Natural killer cell (primary cell): ENCODE data around the gene CRYBB2. TPM values are rescaled to one million over a fixed set of nuclear protein-coding genes. Genes with fewer than 3 reads are reported as not detected.

Experiments
- ATAC-seq, 3 donors: fragments of 150-1000 bp in 2 of 3; fragments of 200-7000 bp in 1 of 3; cut with Tn5 transposase; 1 replicate in 1 of 3; 2 replicates in 2 of 3; pipeline ENCODE4 v1.10.0; 2021; ENCODE audit warnings: mild to moderate bottlenecking in 2 of 3, moderate library complexity in 2 of 3
- DNase-seq, 2 donors: peaks; one replicate each; pipeline versions ENCODE4 v3.0.0 to v3.0.0-alpha.2; 2013 to 2021; ENCODE audit warnings: mixed read lengths in 1 of 2
- H3K27ac ChIP-seq: one replicate; pipeline ENCODE4 v1.5.1; 2013; ENCODE audit warnings: mild to moderate bottlenecking, low read length
- H3K27me3 ChIP-seq: one replicate; pipeline ENCODE4 v1.6.1; 2013; ENCODE audit warnings: low read length; ENCODE audit not compliant: control insufficient read depth, insufficient read depth
- H3K36me3 ChIP-seq: one replicate; pipeline ENCODE4 v1.6.1; 2013; ENCODE audit warnings: low read length; ENCODE audit not compliant: control insufficient read depth, insufficient read depth
- H3K4me1 ChIP-seq: one replicate; pipeline ENCODE4 v1.6.1; 2013; ENCODE audit warnings: low read length; ENCODE audit not compliant: control insufficient read depth, insufficient read depth
- H3K4me3 ChIP-seq: one replicate; pipeline ENCODE4 v1.5.1; 2013; ENCODE audit warnings: low read length
- H3K9me3 ChIP-seq: one replicate; pipeline ENCODE4 v1.6.1; 2013; ENCODE audit warnings: low read length; ENCODE audit not compliant: control insufficient read depth, insufficient read depth
- H3K27ac Mint-ChIP-seq, 2 donors: one replicate each; pipeline ENCODE4 v1.8.0; 2022; ENCODE audit warnings: mild to moderate bottlenecking in 2 of 2, mixed read lengths in 2 of 2, moderate library complexity in 1 of 2
- H3K27me3 Mint-ChIP-seq, 2 donors: one replicate each; pipeline ENCODE4 v1.8.0; 2022; ENCODE audit warnings: low read depth in 2 of 2, mixed read lengths in 2 of 2
- H3K36me3 Mint-ChIP-seq: one replicate; pipeline ENCODE4 v1.8.0; 2022; ENCODE audit warnings: mixed read lengths
- H3K4me1 Mint-ChIP-seq, 2 donors: one replicate each; pipeline ENCODE4 v1.8.0; 2022; ENCODE audit warnings: mixed read lengths in 2 of 2
- H3K4me3 Mint-ChIP-seq: one replicate; pipeline ENCODE4 v1.8.0; 2022; ENCODE audit warnings: mild to moderate bottlenecking, moderate library complexity, mixed read lengths
- H3K9me3 Mint-ChIP-seq, 2 donors: one replicate each; pipeline ENCODE4 v1.8.0; 2022; ENCODE audit warnings: mixed read lengths in 2 of 2
- CTCF ChIP-seq: fragments of 200-600 bp; IDR thresholded peaks from one replicate; pipeline ENCODE4 v1.8.0; 2022; ENCODE audit warnings: antibody characterized with exemption
- WGBS: methylation state at CpG from one replicate; pipeline ENCODE4 v1.1.7; 2013; ENCODE audit warnings: missing lambda C conversion rate; ENCODE audit not compliant: insufficient coverage; 5-methylcytosine and 5-hydroxymethylcytosine counted together
- intact Hi-C: fragments of 100-400 bp; cut with micrococcal nuclease; formaldehyde crosslinking; loops from one replicate; pipeline ENCODE4 v1.14.2; 2022
- total RNA-seq, 4 donors: library from RNA; stranded (reverse); fragments of 120-200 nt in 1 of 4; gene quantifications; one replicate each; pipeline versions ENCODE4 v1.2.3 to v1.2.4, GENCODE V29; 2013 to 2022

Gene CRYBB2
- total RNA-seq, 3 donors from 2014 or later (not counting 1 experiment from before 2014, with no cell fraction given) = not detected

DNA sequence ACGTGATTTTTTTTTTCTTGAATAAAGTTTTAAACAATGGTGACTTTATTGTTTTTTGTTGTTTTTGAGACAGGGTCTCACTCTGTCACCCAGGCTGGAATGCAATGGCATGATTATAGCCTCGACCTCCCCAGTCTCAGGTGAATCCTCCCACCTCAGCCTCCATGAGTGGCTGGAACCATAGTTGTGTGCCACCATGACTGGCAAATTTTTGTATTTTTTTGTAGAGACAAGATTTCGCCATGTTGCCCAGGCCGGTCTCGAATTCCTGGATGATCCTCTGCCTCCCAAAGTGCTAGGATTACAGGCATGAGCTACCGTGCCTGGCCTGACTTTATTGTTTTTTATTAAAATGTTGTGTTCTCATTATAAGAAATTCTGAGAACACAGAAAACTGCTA lies 32.0 kb upstream of the CRYBB2 start:
- H3K36me3 ChIP-seq = no peaks in the 10 kb centered on the region
- Mint-ChIP-seq H3K4me3 (no peak overlapping the region), H3K27me3 (no peaks in the 10 kb centered on the region), H3K27ac (no peak overlapping the region), H3K9me3 (no peaks in the 10 kb centered on the region), H3K4me1 (no peaks in the 10 kb centered on the region), H3K36me3 (no peaks in the 10 kb centered on the region)
- no peak overlapping the region for H3K27ac ChIP-seq
- no peaks in the 10 kb centered on the region for H3K27me3 ChIP-seq
- intact Hi-C loops = no loop called here
- no peaks in the 10 kb centered on the region for H3K4me1 ChIP-seq
- WGBS = 81% methylated on average over 5 of the region's 6 CpGs
- DNase-seq (no peak), ATAC-seq (no peak)
- no peak overlapping the region for H3K4me3 ChIP-seq
- H3K9me3 ChIP-seq = no peaks in the 10 kb centered on the region
- TF ChIP-seq CTCF = no peak

- intact Hi-C loops = loop anchor here (10.0 kb wide), 1 partner anchor 582 kb away; no protein-coding TSS in a partner anchor
- H3K4me1 ChIP-seq = no peaks in the 10 kb centered on the region
- Mint-ChIP-seq H3K27me3 (no peaks in the 10 kb centered on the region), H3K4me1 (no peaks in the 10 kb centered on the region), H3K27ac (no peak overlapping the region), H3K4me3 (no peak overlapping the region), H3K9me3 (no peaks in the 10 kb centered on the region), H3K36me3 (no peaks in the 10 kb centered on the region)
- no peaks in the 10 kb centered on the region for H3K36me3 ChIP-seq
- no peak overlapping the region for H3K27ac ChIP-seq
- ATAC-seq (no peak), DNase-seq (no peak)
- H3K4me3 ChIP-seq = no peak overlapping the region
- no peaks in the 10 kb centered on the region for H3K27me3 ChIP-seq
- H3K9me3 ChIP-seq = no peaks in the 10 kb centered on the region
- TF ChIP-seq CTCF = no peak
- 89% methylated on average over 11 of the region's 12 CpGs for WGBS
Measured at GRCh38 chr22:25192406-25192805, 27.0 kb upstream of the CRYBB2 start.

- no peaks in the 10 kb centered on the region for H3K27me3 ChIP-seq
- no peak for ATAC-seq
Measured at GRCh38 chr22:25193130-25193529, 26.3 kb upstream of the CRYBB2 start.

More at GRCh38 chr22:25193130-25193529, 26.3 kb upstream of the CRYBB2 start:
- no peak for TF ChIP-seq CTCF
- intact Hi-C loops = loop anchor here (10.0 kb wide), 1 partner anchor 582 kb away; no protein-coding TSS in a partner anchor
- Histone ChIP-seq H3K4me1 (no peaks in the 10 kb centered on the region), H3K9me3 (no peaks in the 10 kb centered on the region), H3K4me3 (no peak overlapping the region), H3K27ac (no peak overlapping the region), H3K36me3 (no peaks in the 10 kb centered on the region)
- no peaks in the 10 kb centered on the region for H3K36me3 Mint-ChIP-seq
- no peaks in the 10 kb centered on the region for H3K9me3 Mint-ChIP-seq
- H3K27me3 Mint-ChIP-seq = no peaks in the 10 kb centered on the region
- no peak overlapping the region for H3K4me3 Mint-ChIP-seq
- no peaks in the 10 kb centered on the region for H3K4me1 Mint-ChIP-seq
- DNase-seq = no peak
- no peak overlapping the region for H3K27ac Mint-ChIP-seq
- 63% methylated on average over 4 of the region's 4 CpGs for WGBS
